Breast epithelium (tissue), 3 donors: Measurements from ENCODE around the gene FRMD4A.

Experiments used
- CTCF ChIP-seq, 3 donors: fragments of 450-650 bp; IDR thresholded peaks; one replicate each; pipeline ENCODE4 v1.5.1; 2016 to 2017; ENCODE audit warnings: antibody characterized with exemption in 3 of 3, mild to moderate bottlenecking in 3 of 3, moderate library complexity in 3 of 3
- POLR2AphosphoS5 ChIP-seq, 3 donors: sonication (generic); formaldehyde crosslinking; IDR thresholded peaks; one replicate each; pipeline ENCODE4 v1.6.1; 2017; ENCODE audit warnings: antibody characterized with exemption in 3 of 3

DNA sequence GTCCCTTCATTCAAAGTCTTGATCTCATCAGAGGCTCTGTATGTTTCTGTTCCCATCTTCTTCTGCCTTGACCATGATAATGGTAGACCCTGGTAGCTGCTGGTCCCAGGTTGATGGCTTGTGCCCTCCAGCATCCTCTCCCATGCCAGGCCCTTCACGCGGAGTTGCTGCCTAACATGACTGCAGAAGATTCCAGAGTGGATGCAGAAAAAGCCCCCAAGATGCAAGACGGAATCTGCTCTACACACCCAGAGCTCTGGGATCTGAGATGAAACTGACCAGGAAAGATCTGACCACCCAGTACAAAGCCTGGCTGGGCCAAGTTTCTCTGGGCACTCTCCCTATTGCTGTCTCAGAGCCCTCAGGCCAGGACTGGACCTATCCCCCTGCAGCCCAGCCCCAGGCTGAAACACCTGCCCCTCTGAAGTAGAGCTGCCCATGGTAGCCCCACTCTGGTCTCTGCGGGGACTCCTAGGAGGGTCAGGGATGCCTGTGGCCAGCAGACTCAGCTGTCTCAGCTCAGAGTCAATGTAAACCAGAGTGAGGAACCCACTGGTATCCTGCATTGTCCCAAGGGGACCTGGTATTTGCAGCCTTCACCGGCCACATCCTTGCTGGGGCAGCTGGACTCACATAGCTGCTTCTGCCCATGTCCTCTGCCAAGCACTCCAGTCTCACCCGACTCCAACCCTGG lies 9.5 kb upstream of the FRMD4A start:
- TF ChIP-seq CTCF (IDR thresholded peaks at IDR 0.05), result no peak
- no peak for TF ChIP-seq POLR2AphosphoS5 (IDR thresholded peaks at IDR 0.05)
